ENCODE results near the gene NELFE.
"Not testable (repeated sequence)": the region's sequence is repeated elsewhere in the genome, so short reads cannot be mapped to it uniquely, and the experiment has no call there.

DNA sequence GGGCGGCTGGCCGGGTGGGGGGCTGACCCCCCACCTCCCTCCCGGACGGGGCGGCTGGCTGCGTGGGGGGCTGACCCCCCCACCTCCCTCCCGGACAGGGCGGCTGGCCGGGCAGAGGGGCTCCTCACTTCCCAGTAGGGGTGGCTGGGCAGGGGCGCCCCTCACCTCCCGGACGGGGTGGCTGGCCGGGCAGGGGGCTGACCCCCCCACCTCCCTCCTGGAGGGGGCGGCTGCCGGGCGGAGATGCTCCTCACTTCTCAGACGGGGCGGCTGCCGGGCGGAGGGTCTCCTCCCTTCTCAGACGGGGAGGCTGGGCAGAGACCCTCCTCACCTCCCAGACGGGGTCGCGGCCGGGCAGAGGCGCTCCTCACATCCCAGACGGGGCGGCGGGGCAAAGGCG lies 17.3 kb upstream of the NELFE start:
- TF ChIP-seq, protein P1, sequence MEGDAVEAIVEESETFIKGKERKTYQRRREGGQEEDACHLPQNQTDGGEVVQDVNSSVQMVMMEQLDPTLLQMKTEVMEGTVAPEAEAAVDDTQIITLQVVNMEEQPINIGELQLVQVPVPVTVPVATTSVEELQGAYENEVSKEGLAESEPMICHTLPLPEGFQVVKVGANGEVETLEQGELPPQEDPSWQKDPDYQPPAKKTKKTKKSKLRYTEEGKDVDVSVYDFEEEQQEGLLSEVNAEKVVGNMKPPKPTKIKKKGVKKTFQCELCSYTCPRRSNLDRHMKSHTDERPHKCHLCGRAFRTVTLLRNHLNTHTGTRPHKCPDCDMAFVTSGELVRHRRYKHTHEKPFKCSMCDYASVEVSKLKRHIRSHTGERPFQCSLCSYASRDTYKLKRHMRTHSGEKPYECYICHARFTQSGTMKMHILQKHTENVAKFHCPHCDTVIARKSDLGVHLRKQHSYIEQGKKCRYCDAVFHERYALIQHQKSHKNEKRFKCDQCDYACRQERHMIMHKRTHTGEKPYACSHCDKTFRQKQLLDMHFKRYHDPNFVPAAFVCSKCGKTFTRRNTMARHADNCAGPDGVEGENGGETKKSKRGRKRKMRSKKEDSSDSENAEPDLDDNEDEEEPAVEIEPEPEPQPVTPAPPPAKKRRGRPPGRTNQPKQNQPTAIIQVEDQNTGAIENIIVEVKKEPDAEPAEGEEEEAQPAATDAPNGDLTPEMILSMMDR (IDR thresholded peaks at IDR 0.05), result not testable (repeated sequence)
- TF ChIP-seq POLR2A (IDR thresholded peaks at IDR 0.05), result not testable (repeated sequence)
